PC-9 (cell line): ENCODE measurements around the gene MAPRE3. TPM values are rescaled to one million over a fixed set of nuclear protein-coding genes. Genes with fewer than 3 reads are reported as not detected.
A peak's percentile ranks its signal among the peaks of the same experiment; 100 is the strongest.

Experiments
- BruUV-seq: library from RNA; stranded (reverse); fragments of 400-500 nt; replicated peaks from 2 replicates; lab custom pipeline; 2021; lab: Mats Ljungman, UMichigan
- CTCF ChIA-PET: fragments of 300-600 bp; sonication (Branson Sonifier 250); formaldehyde crosslinking; loops from one replicate; lab custom pipeline; 2022; ENCODE audit warnings: antibody characterized with exemption; lab: Charles Lee
- POLR2A ChIA-PET: fragments of 300-600 bp; sonication (Branson Sonifier 250); formaldehyde crosslinking; loops from one replicate; lab custom pipeline; 2022; ENCODE audit warnings: antibody characterized with exemption; ENCODE audit not compliant: unreplicated experiment; lab: Charles Lee
- DNase-seq, 2 experiments: peaks; one replicate each; pipeline versions ENCODE4 v3.0.0 to v3.0.0-alpha.2; 2015 to 2022; ENCODE audit warnings: mixed read lengths in 1 of 2
- H2AFZ ChIP-seq: fragments of 200-600 bp; sonication (generic); 2 replicates; pipeline ENCODE4 v1.8.1; 2017; ENCODE audit warnings: antibody characterized with exemption
- H3F3A ChIP-seq: fragments of 200-600 bp; sonication (generic); 2 replicates; pipeline ENCODE4 v1.8.1; 2017; ENCODE audit warnings: antibody characterized with exemption, mild to moderate bottlenecking, low read depth; ENCODE audit not compliant: insufficient read depth
- H3K27ac ChIP-seq: fragments of 200-600 bp; sonication (generic); 2 replicates; pipeline ENCODE4 v1.6.1; 2016; ENCODE audit warnings: mixed run types
- H3K27me3 ChIP-seq: fragments of 200-600 bp; sonication (generic); 2 replicates; pipeline ENCODE4 v1.6.1; 2016; ENCODE audit warnings: low read depth, mixed run types; ENCODE audit not compliant: insufficient read depth
- H3K36me3 ChIP-seq: fragments of 200-600 bp; sonication (generic); 2 replicates; pipeline ENCODE4 v1.6.1; 2016; ENCODE audit warnings: low read depth, mixed run types
- H3K4me1 ChIP-seq: fragments of 200-600 bp; sonication (generic); replicated peaks from 2 replicates; pipeline ENCODE4 v1.6.1; 2016; ENCODE audit warnings: mixed run types; ENCODE audit not compliant: insufficient read depth
- H3K4me2 ChIP-seq: fragments of 200-600 bp; sonication (generic); 2 replicates; pipeline ENCODE4 v1.6.1; 2017; ENCODE audit warnings: mixed run types
- H3K4me3 ChIP-seq: fragments of 200-600 bp; sonication (generic); 2 replicates; pipeline ENCODE4 v1.6.1; 2016; ENCODE audit warnings: mixed run types
- H3K79me2 ChIP-seq: fragments of 200-600 bp; sonication (generic); 2 replicates; pipeline ENCODE4 v1.6.1; 2017; ENCODE audit warnings: low read depth, mixed run types
- H3K9me2 ChIP-seq: fragments of 200-600 bp; sonication (generic); 2 replicates; pipeline ENCODE4 v1.8.1; 2017; ENCODE audit warnings: mild to moderate bottlenecking; ENCODE audit not compliant: insufficient read depth
- H3K9me3 ChIP-seq: fragments of 200-600 bp; sonication (generic); 2 replicates; pipeline ENCODE4 v1.8.1; 2016; ENCODE audit warnings: low read depth; ENCODE audit not compliant: insufficient read depth
- H4K20me1 ChIP-seq: fragments of 200-600 bp; sonication (generic); 2 replicates; pipeline ENCODE4 v1.8.1; 2017; ENCODE audit not compliant: insufficient read depth
- EZH2 ChIP-seq: fragments of 200-600 bp; sonication (generic); IDR thresholded peaks from 2 replicates; pipeline ENCODE4 v1.8.0; 2017; ENCODE audit warnings: antibody characterized with exemption, low read depth
- intact Hi-C: fragments of 100-400 bp; cut with micrococcal nuclease; formaldehyde crosslinking; loops from one replicate; pipeline ENCODE4 v1.10.0; 2022; ENCODE audit not compliant: unreplicated experiment
- total RNA-seq: library from RNA; stranded (reverse); gene quantifications from 2 replicates; pipeline ENCODE4 v1.2.3, GENCODE V29; 2021
- TF ChIP-seq, protein P1 (sequence below): fragments of 200-600 bp; sonication (generic); conservative IDR thresholded peaks from 2 replicates; pipeline ENCODE4 v1.6.1; 2017; ENCODE audit warnings: mixed run types, antibody characterized with exemption, mild to moderate bottlenecking, moderate library complexity

Gene MAPRE3
- total RNA-seq, 1 experiment from 2014 or later = 25.2 TPM

DNA sequence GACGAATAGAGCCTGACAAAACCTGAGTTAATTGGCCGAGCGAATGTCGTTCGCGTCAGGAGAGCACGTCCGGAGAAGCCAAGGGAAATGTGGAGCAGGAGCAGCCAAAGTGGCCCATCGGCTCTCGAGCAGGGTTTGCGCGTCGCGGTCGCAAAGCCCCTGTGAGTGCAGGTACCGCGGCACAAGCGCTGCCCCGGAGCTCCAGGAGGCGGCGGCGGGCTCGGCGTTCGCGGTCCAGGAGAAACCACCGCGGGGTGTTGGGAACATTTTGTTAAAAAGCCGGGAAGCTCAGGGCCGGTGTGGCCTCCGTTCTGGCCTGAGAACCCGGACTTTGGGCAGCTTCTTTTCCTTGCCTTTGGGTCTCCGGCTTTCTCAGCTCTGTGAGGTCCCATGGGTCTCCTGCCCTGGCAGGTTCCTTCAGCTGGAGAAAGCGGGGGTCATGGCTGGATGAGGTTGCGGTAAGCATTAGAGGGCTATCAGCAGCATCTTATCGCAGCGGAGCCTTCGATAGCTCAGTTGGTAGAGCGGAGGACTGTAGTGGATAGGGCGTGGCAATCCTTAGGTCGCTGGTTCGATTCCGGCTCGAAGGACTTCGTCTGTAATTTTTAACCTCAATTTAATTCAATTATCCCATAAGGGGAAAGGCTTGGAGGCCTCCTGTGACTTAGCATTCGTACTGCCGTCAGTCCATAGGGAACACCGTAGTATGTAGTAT lies 80.0 kb downstream of the MAPRE3 start:
- Histone ChIP-seq H3K9me3 (no peaks in the 10 kb centered on the region), H4K20me1 (no peaks in the 10 kb centered on the region), H3K9me2 (no peaks in the 10 kb centered on the region), H3K79me2 (no peaks in the 10 kb centered on the region), H3K4me2 (peak overlapping the region; percentile 80), H3K4me3 (peak overlapping the region; percentile 98), H3K27me3 (no peaks in the 10 kb centered on the region), H3K36me3 (peaks cover 8% of the 10 kb centered on the region), H3K4me1 (peaks cover 14% of the 10 kb centered on the region), H3K27ac (peak overlapping the region; percentile 70), H2AFZ (peak overlapping the region; percentile 86), H3F3A (peaks cover 22% of the 10 kb centered on the region)
- no TSS peak for BruUV-seq
- TF ChIP-seq, protein P1, sequence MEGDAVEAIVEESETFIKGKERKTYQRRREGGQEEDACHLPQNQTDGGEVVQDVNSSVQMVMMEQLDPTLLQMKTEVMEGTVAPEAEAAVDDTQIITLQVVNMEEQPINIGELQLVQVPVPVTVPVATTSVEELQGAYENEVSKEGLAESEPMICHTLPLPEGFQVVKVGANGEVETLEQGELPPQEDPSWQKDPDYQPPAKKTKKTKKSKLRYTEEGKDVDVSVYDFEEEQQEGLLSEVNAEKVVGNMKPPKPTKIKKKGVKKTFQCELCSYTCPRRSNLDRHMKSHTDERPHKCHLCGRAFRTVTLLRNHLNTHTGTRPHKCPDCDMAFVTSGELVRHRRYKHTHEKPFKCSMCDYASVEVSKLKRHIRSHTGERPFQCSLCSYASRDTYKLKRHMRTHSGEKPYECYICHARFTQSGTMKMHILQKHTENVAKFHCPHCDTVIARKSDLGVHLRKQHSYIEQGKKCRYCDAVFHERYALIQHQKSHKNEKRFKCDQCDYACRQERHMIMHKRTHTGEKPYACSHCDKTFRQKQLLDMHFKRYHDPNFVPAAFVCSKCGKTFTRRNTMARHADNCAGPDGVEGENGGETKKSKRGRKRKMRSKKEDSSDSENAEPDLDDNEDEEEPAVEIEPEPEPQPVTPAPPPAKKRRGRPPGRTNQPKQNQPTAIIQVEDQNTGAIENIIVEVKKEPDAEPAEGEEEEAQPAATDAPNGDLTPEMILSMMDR = peak; percentile 28; the same call in 1 of the 2 replicates
- TF ChIP-seq EZH2 = no peak
- peak; percentile 93 to 95 for DNase-seq
- ChIA-PET POLR2A (interaction anchor here (0.5 to 0.8 kb wide), 4 partner anchors 37 to 488 kb away, joined by 3 to 7 read pairs (median 4); no protein-coding TSS in a partner anchor), CTCF (interaction anchor here (0.9 kb wide), 1 partner anchor 89 kb away, joined by 5 read pairs; no protein-coding TSS in a partner anchor)
- intact Hi-C loops = loop anchor here (1.0 kb wide), 2 partner anchors 17 to 89 kb away; no protein-coding TSS in a partner anchor

DNA sequence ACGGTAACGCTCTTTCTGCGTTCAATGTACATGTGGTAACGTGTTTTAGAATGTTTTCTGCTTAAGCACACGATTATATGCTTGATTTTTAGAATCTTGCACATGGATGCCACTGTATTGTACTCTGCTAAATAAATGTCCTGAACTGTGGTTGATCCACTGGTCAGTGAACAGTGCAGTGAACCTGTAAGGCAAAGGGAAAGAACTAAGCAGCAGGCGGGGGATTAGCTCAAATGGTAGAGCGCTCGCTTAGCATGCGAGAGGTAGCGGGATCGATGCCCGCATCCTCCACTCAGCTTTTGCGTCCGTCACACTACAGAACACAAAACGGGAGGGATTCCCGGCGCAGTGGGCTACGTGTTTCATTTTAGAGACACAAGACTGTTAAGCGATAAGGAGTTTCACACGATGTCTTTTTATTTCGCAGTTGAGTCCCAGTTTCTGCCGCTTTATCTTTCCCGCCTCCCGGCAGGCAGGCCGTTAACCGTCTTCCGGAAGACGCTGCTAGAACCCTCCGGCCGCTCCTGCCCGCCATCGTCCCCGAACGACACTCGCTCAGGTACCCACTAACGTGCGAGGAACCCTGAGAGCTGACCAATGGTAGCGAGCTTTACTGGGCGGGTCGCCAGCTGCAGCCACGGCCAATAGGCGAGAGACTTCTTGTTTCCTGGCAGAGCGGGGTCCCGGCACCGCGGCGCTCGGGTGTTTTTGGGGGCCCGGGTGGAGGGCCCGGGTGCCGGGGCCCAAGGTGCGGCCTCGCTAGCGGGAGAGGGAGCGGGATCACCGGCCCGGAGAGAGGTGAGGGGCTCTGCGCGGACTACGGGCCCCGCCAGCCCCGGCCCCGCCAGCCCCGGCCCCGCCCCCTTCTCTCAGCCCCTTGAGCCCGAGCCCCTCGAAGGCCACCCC lies 80.8 kb downstream of the MAPRE3 start, which contains the start of gene AGBL5:
AGBL5 (plus strand) TSS at position 673 of the 906 bp plus-strand sequence. CDS start 1,291 bp downstream, outside the sequence.
- Histone ChIP-seq H3K79me2 (no peaks in the 10 kb centered on the region), H4K20me1 (no peaks in the 10 kb centered on the region), H3K4me2 (peak within 1 kb of the TSS; percentile 80), H3K9me3 (no peaks in the 10 kb centered on the region), H3F3A (peaks cover 22% of the 10 kb centered on the region), H3K36me3 (peaks cover 15% of the 10 kb centered on the region), H3K27me3 (no peaks in the 10 kb centered on the region), H2AFZ (peak within 1 kb of the TSS; percentile 91), H3K27ac (peak within 1 kb of the TSS; percentile 70), H3K9me2 (no peaks in the 10 kb centered on the region), H3K4me1 (peaks cover 14% of the 10 kb centered on the region), H3K4me3 (peak within 1 kb of the TSS; percentile 98)
- no TSS peak for BruUV-seq
- intact Hi-C loops = loop anchor here (1.0 kb wide), 4 partner anchors 18 to 90 kb away; partner anchors contain the start of gene KHK
- ChIA-PET CTCF (interaction anchor here (0.9 to 1.0 kb wide), 2 partner anchors 89 to 90 kb away, joined by 5 read pairs; no protein-coding TSS in a partner anchor), POLR2A (interaction anchor here (0.6 to 1.0 kb wide), 5 partner anchors 9 to 1225 kb away, joined by 3 to 5 read pairs (median 3); no protein-coding TSS in a partner anchor)
- DNase-seq = peak; percentile 86 to 95
- TF ChIP-seq EZH2 = no peak
- TF ChIP-seq, protein P1 = no peak
